ENCODE data around the gene MSH3.

DNA sequence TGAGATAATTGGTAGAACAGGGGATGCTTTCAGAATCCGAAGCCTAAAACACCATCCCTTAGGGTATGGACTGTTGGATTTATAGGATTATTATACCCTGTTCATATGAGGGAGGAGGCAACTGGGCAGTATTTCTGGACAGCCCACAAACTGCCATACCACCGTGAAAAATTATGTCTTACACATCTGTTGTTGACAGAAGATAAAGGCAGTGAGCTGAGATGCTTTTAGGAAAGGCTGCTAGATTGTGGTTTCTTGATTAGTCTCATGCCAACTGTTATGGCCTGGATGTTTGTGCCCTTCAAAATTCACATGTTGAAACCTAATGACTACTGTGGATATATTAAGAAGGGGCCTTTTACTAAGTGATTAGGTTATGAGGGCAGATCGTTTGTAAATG lies 84.0 kb downstream of the MSH3 start:
- TF ChIP-seq, protein P1, sequence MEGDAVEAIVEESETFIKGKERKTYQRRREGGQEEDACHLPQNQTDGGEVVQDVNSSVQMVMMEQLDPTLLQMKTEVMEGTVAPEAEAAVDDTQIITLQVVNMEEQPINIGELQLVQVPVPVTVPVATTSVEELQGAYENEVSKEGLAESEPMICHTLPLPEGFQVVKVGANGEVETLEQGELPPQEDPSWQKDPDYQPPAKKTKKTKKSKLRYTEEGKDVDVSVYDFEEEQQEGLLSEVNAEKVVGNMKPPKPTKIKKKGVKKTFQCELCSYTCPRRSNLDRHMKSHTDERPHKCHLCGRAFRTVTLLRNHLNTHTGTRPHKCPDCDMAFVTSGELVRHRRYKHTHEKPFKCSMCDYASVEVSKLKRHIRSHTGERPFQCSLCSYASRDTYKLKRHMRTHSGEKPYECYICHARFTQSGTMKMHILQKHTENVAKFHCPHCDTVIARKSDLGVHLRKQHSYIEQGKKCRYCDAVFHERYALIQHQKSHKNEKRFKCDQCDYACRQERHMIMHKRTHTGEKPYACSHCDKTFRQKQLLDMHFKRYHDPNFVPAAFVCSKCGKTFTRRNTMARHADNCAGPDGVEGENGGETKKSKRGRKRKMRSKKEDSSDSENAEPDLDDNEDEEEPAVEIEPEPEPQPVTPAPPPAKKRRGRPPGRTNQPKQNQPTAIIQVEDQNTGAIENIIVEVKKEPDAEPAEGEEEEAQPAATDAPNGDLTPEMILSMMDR (tag by site-specific recombination; IDR thresholded peaks at IDR 0.05): no peak
- no peak for TF ChIP-seq BCL11A (tag by site-specific recombination; IDR thresholded peaks at IDR 0.05; ENCODE audit: low read depth)

Data from HEK293 (cell line).